GM20431 (cell line): ENCODE results near the gene DOCK8.

Source experiments
- in situ Hi-C: fragments of 300-500 bp; cut with MseI, MboI; formaldehyde crosslinking; loops from one replicate; pipeline ENCODE4 v1.15.0; 2020; ENCODE audit warnings: low sequenced_read_pairs; ENCODE audit not compliant: unreplicated experiment

The DOCK8 gene

GRCh38 chr9:353077-353476, 138.4 kb downstream of the DOCK8 start:
- in situ Hi-C loops: no loop called here

GRCh38 chr9:354453-354852, 139.8 kb downstream of the DOCK8 start:
- in situ Hi-C loops: no loop called here

- in situ Hi-C loops: no loop called here
Observed at GRCh38 chr9:357560-357959, 142.9 kb downstream of the DOCK8 start.

GRCh38 chr9:362561-363273, 148.1 kb downstream of the DOCK8 start:
- in situ Hi-C loops: no loop called here

- in situ Hi-C loops: no loop called here
Observed at GRCh38 chr9:363274-363612, 148.6 kb downstream of the DOCK8 start.

- in situ Hi-C loops: no loop called here
Observed at GRCh38 chr9:365436-365835, 150.8 kb downstream of the DOCK8 start.

- in situ Hi-C loops: no loop called here
Observed at GRCh38 chr9:366620-367019, 152.0 kb downstream of the DOCK8 start.

- in situ Hi-C loops: no loop called here
Observed at GRCh38 chr9:370086-370485, 155.4 kb downstream of the DOCK8 start.

GRCh38 chr9:371349-371748, 156.7 kb downstream of the DOCK8 start:
- in situ Hi-C loops: no loop called here

- in situ Hi-C loops: no loop called here
Observed at GRCh38 chr9:372128-372527, 157.5 kb downstream of the DOCK8 start.

GRCh38 chr9:373759-374206, 159.1 kb downstream of the DOCK8 start:
- in situ Hi-C loops: no loop called here

GRCh38 chr9:374736-375135, 160.1 kb downstream of the DOCK8 start:
- in situ Hi-C loops: no loop called here

GRCh38 chr9:376115-376514, 161.4 kb downstream of the DOCK8 start:
- in situ Hi-C loops: no loop called here

GRCh38 chr9:378263-378662, 163.6 kb downstream of the DOCK8 start:
- in situ Hi-C loops: no loop called here

- in situ Hi-C loops: no loop called here
Observed at GRCh38 chr9:382383-382782, 167.7 kb downstream of the DOCK8 start.

- in situ Hi-C loops: no loop called here
Observed at GRCh38 chr9:385818-386398, 171.2 kb downstream of the DOCK8 start.

GRCh38 chr9:389159-389558, 174.5 kb downstream of the DOCK8 start:
- in situ Hi-C loops: no loop called here

- in situ Hi-C loops: no loop called here
Observed at GRCh38 chr9:389758-390157, 175.1 kb downstream of the DOCK8 start.

- in situ Hi-C loops: no loop called here
Observed at GRCh38 chr9:392077-392804, 177.6 kb downstream of the DOCK8 start.

GRCh38 chr9:394347-395052, 179.8 kb downstream of the DOCK8 start:
- in situ Hi-C loops: no loop called here

GRCh38 chr9:396396-396795, 181.7 kb downstream of the DOCK8 start:
- in situ Hi-C loops: no loop called here
